ENCODE measurements around the gene MTIF2. TPM values are rescaled to one million over a fixed set of nuclear protein-coding genes. Genes with fewer than 3 reads are reported as not detected.
A peak's percentile ranks its signal among the peaks of the same experiment; 100 is the strongest.
"Not testable (repeated sequence)": the region's sequence is repeated elsewhere in the genome, so short reads cannot be mapped to it uniquely, and the experiment has no call there.

The MTIF2 gene
- total RNA-seq, 2 experiments from 2014 or later, result 27.7 to 33.5 TPM

- Mint-ChIP-seq H3K36me3 (peaks cover 8% of the 10 kb centered on the region), H3K27me3 (no peaks in the 10 kb centered on the region), H3K27ac (peak overlapping the region; percentile 76), H3K9me3 (ENCODE audit: low read depth) (no peaks in the 10 kb centered on the region), H3K4me1 (peaks cover 37% of the 10 kb centered on the region), H3K4me3 (peak overlapping the region; percentile 69)
- CTCF ChIA-PET, result interaction anchor here (2.2 to 2.5 kb wide), 2 partner anchors 8 to 15 kb away, joined by 6 to 8 read pairs; partner anchors contain the start of genes CLHC1 and RPS27A
- ATAC-seq (no peak), DNase-seq (no peak)
Observed at GRCh38 chr2:55223958-55224760, 44.9 kb downstream of the MTIF2 start.

GRCh38 chr2:55213822-55214221 lies 55.2 kb downstream of the MTIF2 start:
- no peak for ATAC-seq

GRCh38 chr2:55204950-55205349 lies 64.1 kb downstream of the MTIF2 start:
- H3K9me3 Mint-ChIP-seq (ENCODE audit: low read depth), result peaks cover 5% of the 10 kb centered on the region
- CTCF ChIA-PET, result no interaction called here
- no peaks in the 10 kb centered on the region for H3K4me1 Mint-ChIP-seq
- no peak for ATAC-seq
- no peak for DNase-seq
- no peak overlapping the region for H3K4me3 Mint-ChIP-seq
- H3K27ac Mint-ChIP-seq, result no peak overlapping the region
- H3K27me3 Mint-ChIP-seq, result no peaks in the 10 kb centered on the region
- peaks cover 46% of the 10 kb centered on the region for H3K36me3 Mint-ChIP-seq

More at GRCh38 chr2:55213822-55214221, 55.2 kb downstream of the MTIF2 start:
- H3K27me3 Mint-ChIP-seq, result no peaks in the 10 kb centered on the region
- H3K4me1 Mint-ChIP-seq, result no peaks in the 10 kb centered on the region
- CTCF ChIA-PET, result no interaction called here
- H3K4me3 Mint-ChIP-seq, result no peak overlapping the region
- no peak overlapping the region for H3K27ac Mint-ChIP-seq
- no peak for DNase-seq
- no peaks in the 10 kb centered on the region for H3K9me3 Mint-ChIP-seq (ENCODE audit: low read depth)
- peaks cover 2% of the 10 kb centered on the region for H3K36me3 Mint-ChIP-seq

GRCh38 chr2:55204536-55204935 lies 64.5 kb downstream of the MTIF2 start:
- ATAC-seq (no peak), DNase-seq (no peak)
- H3K27me3 Mint-ChIP-seq, result no peaks in the 10 kb centered on the region
- no peak overlapping the region for H3K27ac Mint-ChIP-seq
- H3K4me1 Mint-ChIP-seq, result no peaks in the 10 kb centered on the region
- peaks cover 50% of the 10 kb centered on the region for H3K36me3 Mint-ChIP-seq
- H3K4me3 Mint-ChIP-seq, result no peak overlapping the region
- CTCF ChIA-PET, result no interaction called here
- peaks cover 8% of the 10 kb centered on the region for H3K9me3 Mint-ChIP-seq (ENCODE audit: low read depth)

- H3K36me3 Mint-ChIP-seq, result peaks cover 64% of the 10 kb centered on the region
- peaks cover 9% of the 10 kb centered on the region for H3K9me3 Mint-ChIP-seq (ENCODE audit: low read depth)
- CTCF ChIA-PET, result no interaction called here
- H3K27me3 Mint-ChIP-seq, result no peaks in the 10 kb centered on the region
- DNase-seq (no peak), ATAC-seq (no peak)
- H3K4me1 Mint-ChIP-seq, result no peaks in the 10 kb centered on the region
- H3K27ac Mint-ChIP-seq, result no peak overlapping the region
- H3K4me3 Mint-ChIP-seq, result no peak overlapping the region
Observed at GRCh38 chr2:55200416-55200815, 68.6 kb downstream of the MTIF2 start.

- H3K27ac Mint-ChIP-seq, result no peak overlapping the region
- H3K27me3 Mint-ChIP-seq, result no peaks in the 10 kb centered on the region
- no peaks in the 10 kb centered on the region for H3K4me1 Mint-ChIP-seq
- peaks cover 51% of the 10 kb centered on the region for H3K36me3 Mint-ChIP-seq
- no peak for DNase-seq
- no peak for ATAC-seq
- H3K4me3 Mint-ChIP-seq, result no peak overlapping the region
- CTCF ChIA-PET, result no interaction called here
- peaks cover 6% of the 10 kb centered on the region for H3K9me3 Mint-ChIP-seq (ENCODE audit: low read depth)
Observed at GRCh38 chr2:55196526-55196925, 72.5 kb downstream of the MTIF2 start.

GRCh38 chr2:55191888-55192287 lies 77.1 kb downstream of the MTIF2 start:
- H3K4me1 Mint-ChIP-seq; H3K9me3 Mint-ChIP-seq (ENCODE audit: low read depth); ATAC-seq; H3K27me3 Mint-ChIP-seq; H3K4me3 Mint-ChIP-seq; DNase-seq; H3K27ac Mint-ChIP-seq; CTCF ChIA-PET: not testable (repeated sequence)
- H3K36me3 Mint-ChIP-seq, result peaks cover 30% of the 10 kb centered on the region

- H3K36me3 Mint-ChIP-seq, result peaks cover 16% of the 10 kb centered on the region
- not testable (repeated sequence) for H3K9me3 Mint-ChIP-seq (ENCODE audit: low read depth); H3K27ac Mint-ChIP-seq; H3K27me3 Mint-ChIP-seq; DNase-seq; ATAC-seq; H3K4me1 Mint-ChIP-seq; H3K4me3 Mint-ChIP-seq
- CTCF ChIA-PET, result interaction anchor here (2.1 kb wide), 1 partner anchor 18 kb away, joined by 6 read pairs; no protein-coding TSS in a partner anchor
Observed at GRCh38 chr2:55186837-55187236, 82.2 kb downstream of the MTIF2 start.

Other genes with a start within 250 kb of the MTIF2 start
- 10 to 100 TPM; 71.6 to 88.0 TPM for gene RTN4, start 218.8 kb downstream of the MTIF2 start, total RNA-seq
- 10 to 100 TPM; 11.5 to 15.1 TPM for gene CLHC1, start 36.9 kb downstream of the MTIF2 start, total RNA-seq
- 100 to 1,000 TPM; 733 to 818 TPM for gene RPS27A, start 36.5 kb downstream of the MTIF2 start, total RNA-seq
- 10 to 100 TPM; 10.9 to 15.9 TPM for gene CCDC88A, start 150.6 kb upstream of the MTIF2 start, total RNA-seq

Measured in activated CD8-positive, alpha-beta memory T cell treated with anti-CD3 and anti-CD28 coated beads, Interleukin-2, amount 10 ng/mL, durations not matched to agents 7 days and 5 days (primary cell).